Measurements from ENCODE around the gene COA8. TPM values are rescaled to one million over a fixed set of nuclear protein-coding genes. Genes with fewer than 3 reads are reported as not detected.
A peak's percentile ranks its signal among the peaks of the same experiment; 100 is the strongest.

Gene COA8
- total and polyA plus RNA-seq, 2 of the 13 experiments (the other 11 are each of a cell fraction or from before 2014, with no cell fraction given) = 10.9 to 25.1 TPM

DNA sequence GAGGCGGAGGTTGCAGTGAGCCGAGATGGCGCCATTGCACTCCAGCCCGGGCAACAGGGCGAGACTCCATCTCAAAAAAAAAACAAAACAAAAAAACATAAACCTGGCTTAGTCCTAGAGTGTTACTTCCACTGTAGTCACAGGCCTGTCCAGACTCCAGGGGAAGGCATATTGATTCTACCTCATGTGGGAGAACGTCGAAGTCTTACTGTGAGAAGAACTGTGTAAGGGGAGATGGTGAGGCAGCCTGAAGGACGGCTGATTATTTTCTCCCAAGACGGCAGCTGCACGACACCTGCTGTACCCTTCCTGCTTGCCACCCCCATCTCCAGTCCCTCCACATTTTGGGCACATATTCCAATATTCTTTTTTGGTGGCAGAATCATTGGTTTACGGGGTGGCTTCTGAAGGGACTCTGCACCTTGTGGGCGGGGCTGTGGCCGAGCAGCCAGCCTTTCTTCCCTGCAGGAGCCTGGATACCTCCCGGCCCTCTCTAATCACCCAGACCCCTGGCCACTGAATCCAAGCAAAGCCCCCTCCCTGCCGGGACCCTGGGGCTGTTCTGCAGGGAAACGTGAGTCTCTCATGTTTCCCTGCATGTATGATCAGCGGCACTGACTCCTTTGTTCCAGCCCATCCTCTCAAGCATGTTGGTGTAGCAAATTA is 54.0 kb downstream of the COA8 start (continued):
- no peak for TF ChIP-seq ZFP41 (CRISPR knock-in tag; IDR thresholded peaks at IDR 0.05; ENCODE audit: borderline replicate concordance)
- TF ChIP-seq, protein P1, sequence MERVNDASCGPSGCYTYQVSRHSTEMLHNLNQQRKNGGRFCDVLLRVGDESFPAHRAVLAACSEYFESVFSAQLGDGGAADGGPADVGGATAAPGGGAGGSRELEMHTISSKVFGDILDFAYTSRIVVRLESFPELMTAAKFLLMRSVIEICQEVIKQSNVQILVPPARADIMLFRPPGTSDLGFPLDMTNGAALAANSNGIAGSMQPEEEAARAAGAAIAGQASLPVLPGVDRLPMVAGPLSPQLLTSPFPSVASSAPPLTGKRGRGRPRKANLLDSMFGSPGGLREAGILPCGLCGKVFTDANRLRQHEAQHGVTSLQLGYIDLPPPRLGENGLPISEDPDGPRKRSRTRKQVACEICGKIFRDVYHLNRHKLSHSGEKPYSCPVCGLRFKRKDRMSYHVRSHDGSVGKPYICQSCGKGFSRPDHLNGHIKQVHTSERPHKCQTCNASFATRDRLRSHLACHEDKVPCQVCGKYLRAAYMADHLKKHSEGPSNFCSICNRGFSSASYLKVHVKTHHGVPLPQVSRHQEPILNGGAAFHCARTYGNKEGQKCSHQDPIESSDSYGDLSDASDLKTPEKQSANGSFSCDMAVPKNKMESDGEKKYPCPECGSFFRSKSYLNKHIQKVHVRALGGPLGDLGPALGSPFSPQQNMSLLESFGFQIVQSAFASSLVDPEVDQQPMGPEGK (CRISPR knock-in tag; IDR thresholded peaks at IDR 0.05) = no peak
- TF ChIP-seq, protein P2, sequence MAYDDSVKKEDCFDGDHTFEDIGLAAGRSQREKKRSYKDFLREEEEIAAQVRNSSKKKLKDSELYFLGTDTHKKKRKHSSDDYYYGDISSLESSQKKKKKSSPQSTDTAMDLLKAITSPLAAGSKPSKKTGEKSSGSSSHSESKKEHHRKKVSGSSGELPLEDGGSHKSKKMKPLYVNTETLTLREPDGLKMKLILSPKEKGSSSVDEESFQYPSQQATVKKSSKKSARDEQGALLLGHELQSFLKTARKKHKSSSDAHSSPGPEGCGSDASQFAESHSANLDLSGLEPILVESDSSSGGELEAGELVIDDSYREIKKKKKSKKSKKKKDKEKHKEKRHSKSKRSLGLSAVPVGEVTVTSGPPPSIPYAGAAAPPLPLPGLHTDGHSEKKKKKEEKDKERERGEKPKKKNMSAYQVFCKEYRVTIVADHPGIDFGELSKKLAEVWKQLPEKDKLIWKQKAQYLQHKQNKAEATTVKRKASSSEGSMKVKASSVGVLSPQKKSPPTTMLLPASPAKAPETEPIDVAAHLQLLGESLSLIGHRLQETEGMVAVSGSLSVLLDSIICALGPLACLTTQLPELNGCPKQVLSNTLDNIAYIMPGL (CRISPR knock-in tag; IDR thresholded peaks at IDR 0.05; ENCODE audit: borderline replicate concordance in 1 of 2, low read depth in 1 of 2) = 0 out of 4 replicates have a peak, but pooled peaks of 1 of the 2 experiments have one; percentile 6
- 0 out of 2 replicates have a peak, but pooled peaks have one; percentile 4 for TF ChIP-seq HNF4G (IDR thresholded peaks at IDR 0.05; ENCODE audit: borderline replicate concordance, low read depth, low read length)
- no peak for TF ChIP-seq HNF4G (CRISPR knock-in tag; IDR thresholded peaks at IDR 0.05; ENCODE audit: borderline replicate concordance, low read depth)
- TF ChIP-seq, protein P3, sequence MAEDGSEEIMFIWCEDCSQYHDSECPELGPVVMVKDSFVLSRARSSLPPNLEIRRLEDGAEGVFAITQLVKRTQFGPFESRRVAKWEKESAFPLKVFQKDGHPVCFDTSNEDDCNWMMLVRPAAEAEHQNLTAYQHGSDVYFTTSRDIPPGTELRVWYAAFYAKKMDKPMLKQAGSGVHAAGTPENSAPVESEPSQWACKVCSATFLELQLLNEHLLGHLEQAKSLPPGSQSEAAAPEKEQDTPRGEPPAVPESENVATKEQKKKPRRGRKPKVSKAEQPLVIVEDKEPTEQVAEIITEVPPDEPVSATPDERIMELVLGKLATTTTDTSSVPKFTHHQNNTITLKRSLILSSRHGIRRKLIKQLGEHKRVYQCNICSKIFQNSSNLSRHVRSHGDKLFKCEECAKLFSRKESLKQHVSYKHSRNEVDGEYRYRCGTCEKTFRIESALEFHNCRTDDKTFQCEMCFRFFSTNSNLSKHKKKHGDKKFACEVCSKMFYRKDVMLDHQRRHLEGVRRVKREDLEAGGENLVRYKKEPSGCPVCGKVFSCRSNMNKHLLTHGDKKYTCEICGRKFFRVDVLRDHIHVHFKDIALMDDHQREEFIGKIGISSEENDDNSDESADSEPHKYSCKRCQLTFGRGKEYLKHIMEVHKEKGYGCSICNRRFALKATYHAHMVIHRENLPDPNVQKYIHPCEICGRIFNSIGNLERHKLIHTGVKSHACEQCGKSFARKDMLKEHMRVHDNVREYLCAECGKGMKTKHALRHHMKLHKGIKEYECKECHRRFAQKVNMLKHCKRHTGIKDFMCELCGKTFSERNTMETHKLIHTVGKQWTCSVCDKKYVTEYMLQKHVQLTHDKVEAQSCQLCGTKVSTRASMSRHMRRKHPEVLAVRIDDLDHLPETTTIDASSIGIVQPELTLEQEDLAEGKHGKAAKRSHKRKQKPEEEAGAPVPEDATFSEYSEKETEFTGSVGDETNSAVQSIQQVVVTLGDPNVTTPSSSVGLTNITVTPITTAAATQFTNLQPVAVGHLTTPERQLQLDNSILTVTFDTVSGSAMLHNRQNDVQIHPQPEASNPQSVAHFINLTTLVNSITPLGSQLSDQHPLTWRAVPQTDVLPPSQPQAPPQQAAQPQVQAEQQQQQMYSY (CRISPR knock-in tag; IDR thresholded peaks at IDR 0.05) = no peak
- TF ChIP-seq, protein P4, sequence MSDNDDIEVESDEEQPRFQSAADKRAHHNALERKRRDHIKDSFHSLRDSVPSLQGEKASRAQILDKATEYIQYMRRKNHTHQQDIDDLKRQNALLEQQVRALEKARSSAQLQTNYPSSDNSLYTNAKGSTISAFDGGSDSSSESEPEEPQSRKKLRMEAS (IDR thresholded peaks at IDR 0.05) = peak; percentile 58
- peak; percentile 24; the same call in 1 of the 2 replicates for TF ChIP-seq HNF4A (CRISPR knock-in tag; IDR thresholded peaks at IDR 0.05)

Data from HepG2 (cell line).